GM19240 (cell line): Measurements from ENCODE around the gene ENKUR.
"Not testable (repeated sequence)": the region's sequence is repeated elsewhere in the genome, so short reads cannot be mapped to it uniquely, and the experiment has no call there.

ENCODE experiments used
- DNase-seq: peaks from one replicate; pipeline ENCODE4 v3.0.0; 2011; ENCODE audit warnings: low spot score; ENCODE audit not compliant: insufficient read length

Gene ENKUR

GRCh38 chr10:24974976-24975375 lies 41.0 kb downstream of the ENKUR start:
- DNase-seq, result no peak

DNA sequence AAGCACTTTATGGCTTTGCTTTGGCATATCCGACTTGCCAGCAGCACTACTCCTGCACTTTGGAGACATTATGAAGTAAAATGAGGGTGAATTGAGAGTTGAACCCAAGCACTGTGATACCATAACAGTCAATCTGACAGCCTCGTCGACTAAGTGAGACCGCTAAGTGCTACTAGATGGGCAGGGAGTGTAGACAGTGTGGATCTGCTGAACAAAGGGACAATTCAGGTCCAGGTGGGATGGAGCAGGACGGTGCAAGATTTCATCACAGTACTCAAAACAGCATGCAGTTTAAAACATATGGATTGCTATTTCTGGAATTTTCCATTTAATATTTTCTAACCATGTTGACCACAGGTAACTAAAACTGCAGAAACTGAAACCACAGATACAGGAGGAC lies 42.8 kb downstream of the ENKUR start:
- DNase-seq, result no peak

GRCh38 chr10:24971374-24971773 lies 44.6 kb downstream of the ENKUR start:
- no peak for DNase-seq

GRCh38 chr10:24969841-24970281 lies 46.1 kb downstream of the ENKUR start:
- DNase-seq, result no peak

GRCh38 chr10:24968951-24969350 lies 47.0 kb downstream of the ENKUR start:
- not testable (repeated sequence) for DNase-seq

DNA sequence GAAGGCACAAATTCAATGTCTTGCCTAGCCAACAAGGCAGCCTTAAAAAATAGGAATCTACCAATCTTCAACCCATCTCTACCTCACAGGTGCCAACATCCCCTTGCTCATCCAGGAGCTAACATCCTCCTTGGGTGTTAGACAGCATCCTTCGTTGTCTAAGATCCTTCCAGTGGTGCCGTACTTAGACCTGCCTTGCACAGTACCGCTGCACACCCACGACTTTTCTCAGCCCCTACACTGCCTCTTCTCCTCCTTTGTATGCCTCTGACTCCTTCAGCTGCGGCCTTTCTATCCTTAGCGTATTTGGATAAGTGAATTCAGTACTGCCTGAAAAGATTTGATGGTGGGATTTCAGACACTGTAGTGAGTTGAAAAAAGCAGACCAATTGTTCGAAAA lies 47.6 kb downstream of the ENKUR start:
- no peak for DNase-seq

GRCh38 chr10:24966962-24967481 lies 48.9 kb downstream of the ENKUR start:
- no peak for DNase-seq

- no peak for DNase-seq
These were observed 50.9 kb downstream of the ENKUR start for GRCh38 chr10:24965051-24965450.

DNA sequence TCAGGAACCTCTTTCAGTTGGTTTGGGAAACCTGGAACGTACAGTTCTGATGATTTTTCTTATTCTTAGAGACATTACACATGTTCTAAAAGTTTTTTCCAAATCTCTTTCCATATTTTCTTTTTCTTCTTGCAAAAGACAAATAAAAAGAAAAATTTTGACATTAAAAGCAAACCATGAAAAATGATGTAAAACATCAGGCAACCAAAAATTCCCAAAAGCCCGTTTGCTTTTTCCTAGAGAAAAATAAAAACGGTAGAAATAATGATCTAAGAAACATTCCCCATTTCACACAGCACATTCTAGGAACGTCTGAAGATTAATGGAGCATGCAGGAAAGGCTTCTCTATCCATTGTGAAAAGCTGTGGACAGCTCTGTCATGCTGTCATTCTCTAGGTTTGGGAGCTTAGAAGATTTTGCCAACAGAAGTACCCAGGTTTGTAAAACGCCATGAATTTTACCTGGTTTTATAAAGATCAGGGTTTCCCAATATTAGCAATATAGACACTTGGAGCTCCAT lies 52.4 kb downstream of the ENKUR start:
- DNase-seq, result no peak

DNA sequence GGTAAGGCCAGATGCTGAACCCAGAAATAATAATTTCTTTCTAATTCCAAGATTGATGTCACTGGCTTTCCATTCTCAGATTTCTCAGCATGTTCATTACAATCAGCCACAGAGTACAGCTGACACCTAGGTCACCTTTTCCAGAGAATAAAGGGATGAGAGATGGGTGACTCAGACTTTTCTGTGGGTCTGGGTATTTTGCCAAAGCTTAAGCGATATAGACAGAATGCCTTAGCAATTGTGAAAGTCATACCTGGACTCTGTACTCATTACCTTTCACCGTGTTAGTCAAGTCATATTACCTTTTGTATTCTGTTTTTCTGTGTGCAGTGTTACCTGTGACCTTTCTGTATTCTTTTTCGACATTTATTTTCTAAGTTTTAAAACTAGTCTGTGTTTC lies 53.0 kb downstream of the ENKUR start:
- no peak for DNase-seq

GRCh38 chr10:24961582-24961981 lies 54.4 kb downstream of the ENKUR start:
- DNase-seq, result no peak

GRCh38 chr10:24959382-24959730 lies 56.6 kb downstream of the ENKUR start:
- DNase-seq, result no peak

DNA sequence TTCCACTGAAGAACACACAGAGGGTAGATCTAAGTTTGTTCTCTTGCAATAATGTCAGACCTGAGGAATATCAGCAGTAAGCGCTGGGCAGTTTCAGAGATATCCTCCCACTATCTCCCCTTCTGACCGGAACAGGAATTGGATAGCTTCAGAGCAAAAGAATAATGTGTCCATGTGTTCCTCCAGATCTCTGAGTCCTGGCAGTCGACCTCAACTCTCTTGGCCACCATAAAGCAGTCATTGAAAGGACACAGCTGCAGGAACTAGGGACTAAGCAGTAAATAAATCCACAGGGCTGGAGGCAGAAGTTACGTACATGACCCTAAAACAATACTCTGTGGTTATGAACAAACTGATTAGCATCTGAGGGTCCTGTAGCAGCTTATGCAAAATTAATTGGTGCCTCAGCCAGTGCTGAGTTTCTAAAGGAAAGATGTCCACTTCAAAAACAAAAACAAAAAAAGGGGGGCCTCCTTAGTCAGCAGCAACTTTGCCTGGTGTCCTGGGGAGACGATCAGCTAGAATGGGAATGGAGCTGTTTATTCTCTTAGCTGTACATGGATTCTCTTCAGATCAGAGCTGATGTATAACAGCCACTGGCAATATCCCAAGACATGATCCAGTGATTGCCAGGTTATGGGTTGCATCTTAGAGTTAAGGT lies 57.1 kb downstream of the ENKUR start:
- DNase-seq, result no peak

GRCh38 chr10:24958091-24958720 lies 57.8 kb downstream of the ENKUR start:
- DNase-seq, result no peak

- DNase-seq, result not testable (repeated sequence)
These were observed 58.3 kb downstream of the ENKUR start for GRCh38 chr10:24957624-24958051.

DNA sequence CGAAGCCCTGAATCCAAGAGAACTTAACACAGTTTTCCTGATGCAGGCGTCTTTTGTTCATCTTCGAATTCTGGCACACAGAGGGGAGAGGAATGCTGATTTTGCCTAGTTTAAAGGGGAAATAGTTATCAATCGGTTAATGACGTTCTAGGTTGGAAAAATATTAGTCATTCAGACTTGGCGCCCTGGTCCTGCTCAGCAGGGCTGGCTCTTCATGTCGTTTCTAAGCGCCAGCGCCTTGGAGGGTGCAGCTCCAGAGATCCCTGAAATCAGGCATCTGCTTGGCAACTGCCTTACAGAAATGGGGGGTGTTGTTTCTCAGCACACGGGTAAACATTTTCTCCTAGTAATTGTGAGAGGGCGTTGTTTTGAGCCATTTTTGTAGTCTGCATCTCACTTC lies 62.3 kb downstream of the ENKUR start:
- no peak for DNase-seq

GRCh38 chr10:24952707-24953645 lies 63.0 kb downstream of the ENKUR start:
- DNase-seq, result no peak

GRCh38 chr10:24952143-24952706 lies 63.7 kb downstream of the ENKUR start, which contains the start of gene PRTFDC1:
TSS of gene PRTFDC1 (minus strand) at chr10:24952606. CDS start at chr10:24952575, 31 bp downstream.
- DNase-seq, result no peak

- no peak for DNase-seq
These were observed 64.5 kb downstream of the ENKUR start for GRCh38 chr10:24951201-24952142.

DNA sequence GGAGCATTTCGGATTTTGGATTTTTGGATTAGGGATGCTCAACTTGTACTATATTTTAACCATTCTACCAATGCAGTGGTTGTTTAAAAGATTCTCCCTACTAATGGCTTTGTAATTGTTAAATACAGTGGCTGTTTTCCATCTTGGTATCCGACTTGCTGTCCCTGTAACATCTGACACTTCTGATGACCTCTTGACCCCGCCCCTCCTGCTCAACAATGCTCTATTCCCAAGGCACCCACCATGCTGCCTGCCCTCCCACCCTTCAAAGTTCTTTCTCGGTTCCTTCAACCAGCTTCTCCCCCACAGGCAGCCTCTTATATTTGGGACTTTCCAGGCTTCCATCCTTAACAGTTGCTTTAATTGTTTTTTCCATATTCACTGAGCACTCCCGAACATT lies 65.5 kb downstream of the ENKUR start:
- no peak for DNase-seq
